CD4-positive, alpha-beta T cell treated with Interleukin-4 for 4 hours (primary cell): Measurements from ENCODE around the gene PRDM7.
A peak's percentile ranks its signal among the peaks of the same experiment; 100 is the strongest.
"Not testable (repeated sequence)": the region's sequence is repeated elsewhere in the genome, so short reads cannot be mapped to it uniquely, and the experiment has no call there.

Source experiments
- DNase-seq: peaks from one replicate; pipeline ENCODE4 v3.0.0-alpha.2; 2020

Gene PRDM7

DNA sequence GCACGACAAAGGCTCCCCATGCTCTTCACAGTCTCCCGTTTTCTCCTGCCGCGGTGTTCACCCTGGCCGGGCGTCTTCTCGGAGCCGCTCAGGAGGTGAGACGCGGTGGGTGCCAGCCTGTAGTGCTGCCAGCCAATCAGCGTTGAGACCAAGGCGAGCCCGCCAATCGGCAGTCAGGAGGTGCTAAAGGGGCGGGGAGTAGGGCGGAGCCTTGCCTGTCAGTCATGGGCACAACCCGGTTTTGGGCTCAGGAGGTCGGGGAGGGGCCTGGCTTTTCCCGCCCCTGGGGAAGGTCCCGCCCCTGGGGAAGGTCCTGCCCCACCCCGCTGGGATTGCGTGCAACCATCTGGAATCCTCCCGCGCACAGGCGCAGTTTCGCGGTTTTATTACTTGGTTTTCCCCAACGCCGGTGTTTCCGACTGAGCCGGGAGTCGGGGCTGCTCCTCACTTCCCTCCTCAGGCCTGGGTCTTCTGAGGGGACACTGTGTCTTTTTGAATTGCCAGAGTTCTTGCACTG is at the start of gene PRDM7:
TSS of gene PRDM7 (minus strand) at position 92 of the 517 bp plus-strand sequence. CDS start 1,421 bp downstream, outside the sequence.
- DNase-seq, result peak; percentile 93

DNA sequence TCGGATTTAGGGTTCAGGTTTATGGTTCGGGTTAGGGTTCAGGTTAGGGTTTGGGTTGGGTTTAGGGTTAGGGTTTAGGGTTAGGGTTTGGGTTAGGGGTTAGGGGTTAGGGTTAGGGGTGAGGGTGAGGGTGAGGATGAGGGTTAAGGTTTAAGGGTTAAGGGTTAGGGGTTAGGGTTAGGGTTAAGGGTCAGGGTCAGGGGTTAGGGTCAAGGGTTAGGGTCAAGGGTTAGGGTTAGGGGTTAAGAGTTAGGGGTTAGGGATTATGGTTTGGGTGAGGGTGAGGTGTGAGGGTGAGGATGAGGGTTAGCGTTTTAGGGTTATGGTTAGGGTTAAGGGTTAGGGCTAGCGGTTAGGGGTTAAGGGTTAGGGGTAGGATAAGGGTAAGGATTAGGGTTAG is 44.7 kb upstream of the PRDM7 start:
- not testable (repeated sequence) for DNase-seq

DNA sequence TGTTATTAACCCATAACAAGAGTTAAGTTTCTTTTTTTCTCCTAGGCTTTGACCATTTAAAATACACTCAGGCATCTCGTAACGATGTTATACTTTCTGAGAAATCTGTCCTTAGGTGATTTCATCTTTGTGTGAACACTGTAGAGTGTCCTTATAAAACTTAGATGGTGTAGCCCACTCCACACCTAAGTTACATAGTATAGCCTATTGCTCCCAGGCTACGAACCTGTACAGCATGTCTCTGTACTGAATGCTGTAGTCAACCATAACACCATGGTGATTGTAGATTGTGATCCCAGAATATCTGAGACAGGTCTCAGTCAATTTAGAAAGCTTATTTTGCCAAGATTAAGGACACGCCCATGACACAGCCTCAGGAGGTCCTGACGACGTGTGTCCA is 30.5 kb upstream of the PRDM7 start:
- DNase-seq, result not testable (repeated sequence)

DNA sequence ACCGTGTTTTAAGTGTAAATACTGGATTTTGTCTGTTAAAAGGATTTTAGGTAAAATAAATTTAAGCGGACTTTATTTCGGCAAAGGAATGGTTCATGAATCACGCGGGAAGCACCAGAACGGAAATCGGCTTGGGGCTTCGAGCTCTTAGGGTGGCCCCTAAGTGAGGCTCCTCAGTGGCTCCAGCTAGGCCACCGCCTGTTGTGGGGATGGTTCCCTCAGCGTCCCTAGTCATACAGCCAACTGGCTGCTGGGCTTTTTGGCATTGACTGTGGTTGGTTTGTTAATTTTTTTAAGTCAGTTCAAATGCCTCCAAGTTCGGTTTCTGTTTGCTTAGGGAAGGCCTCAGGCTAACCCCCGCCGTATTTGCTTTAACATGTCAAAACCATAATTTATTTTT is 29.9 kb upstream of the PRDM7 start:
- DNase-seq, result not testable (repeated sequence)

DNA sequence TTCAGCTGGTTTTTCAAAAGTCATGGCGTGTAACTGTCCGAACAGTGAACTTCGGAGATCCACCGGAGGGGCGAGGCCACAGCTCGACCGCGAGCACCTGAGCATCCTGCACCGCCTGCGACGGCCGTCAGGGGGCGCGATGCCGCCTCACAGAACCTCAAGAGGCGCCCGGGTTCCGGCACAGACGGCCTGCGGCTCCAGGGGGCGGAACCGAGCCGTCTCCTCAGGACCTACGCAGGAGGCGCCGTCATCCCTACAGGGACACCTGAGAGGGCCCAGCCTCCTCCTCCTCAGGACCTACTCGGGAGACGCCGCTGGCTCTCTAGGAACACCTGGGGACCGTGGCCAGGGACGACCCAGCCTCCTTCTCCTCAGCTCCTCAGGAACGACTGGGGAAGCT is 29.1 kb upstream of the PRDM7 start:
- peak; percentile 11 for DNase-seq

DNA sequence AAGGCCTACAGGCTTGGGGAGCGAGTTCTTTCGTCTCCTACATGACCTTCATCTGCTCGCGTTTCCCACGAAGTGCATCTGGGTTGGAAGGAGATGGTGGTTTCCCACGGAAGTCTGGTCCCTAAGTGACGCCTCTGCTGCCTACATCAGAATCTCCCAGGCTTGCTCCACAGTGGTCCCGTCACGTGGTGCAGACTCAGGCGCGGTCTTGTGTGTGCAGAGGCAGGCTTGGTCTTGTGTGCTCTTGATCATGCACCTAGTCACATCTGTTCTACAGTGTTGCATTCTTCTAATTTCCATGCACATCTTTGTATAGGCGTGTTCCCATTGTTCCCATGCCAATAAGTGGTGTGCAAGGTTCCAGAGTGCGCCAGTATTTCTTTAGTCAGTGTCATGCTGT is 27.6 kb upstream of the PRDM7 start:
- DNase-seq, result not testable (repeated sequence)

DNA sequence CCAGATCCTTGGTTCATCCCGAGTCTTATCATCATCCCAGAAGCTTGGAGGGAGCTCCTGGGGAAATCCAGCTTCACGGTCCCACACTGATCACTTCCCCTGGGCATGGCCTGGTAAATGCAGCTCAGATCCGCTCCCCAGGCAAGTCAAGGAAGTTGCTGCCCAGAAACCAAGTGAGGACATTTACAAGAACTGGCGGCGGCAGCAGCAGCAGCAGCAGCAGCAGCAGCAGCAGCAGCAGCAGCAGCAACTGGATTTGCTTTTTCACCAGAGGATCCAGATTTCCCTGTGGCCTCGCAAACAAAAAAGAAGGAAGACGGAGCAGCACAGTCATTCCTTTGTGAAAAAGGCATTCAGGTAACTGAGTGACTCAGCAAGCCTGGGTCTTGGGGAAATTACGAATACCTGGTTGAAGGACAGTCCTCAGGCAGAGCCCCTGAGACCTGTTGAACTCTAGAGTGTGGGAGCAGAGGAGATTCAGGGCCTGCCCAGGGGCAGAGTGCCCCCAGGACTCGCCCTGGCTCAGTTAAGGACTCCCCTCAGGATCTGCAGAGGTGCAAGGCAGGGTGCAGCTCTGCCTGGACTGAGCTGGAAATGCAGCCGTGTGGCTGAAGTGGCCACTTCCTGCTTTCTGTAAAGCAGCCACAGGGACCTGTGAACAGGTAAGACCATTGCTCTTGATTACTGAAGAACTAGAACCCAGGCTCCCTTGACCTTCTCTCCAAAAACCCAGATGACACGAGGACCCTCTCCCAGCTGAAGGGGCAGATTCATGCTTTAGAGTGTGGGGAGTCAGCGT is 25.2 kb upstream of the PRDM7 start:
- not testable (repeated sequence) for DNase-seq

DNA sequence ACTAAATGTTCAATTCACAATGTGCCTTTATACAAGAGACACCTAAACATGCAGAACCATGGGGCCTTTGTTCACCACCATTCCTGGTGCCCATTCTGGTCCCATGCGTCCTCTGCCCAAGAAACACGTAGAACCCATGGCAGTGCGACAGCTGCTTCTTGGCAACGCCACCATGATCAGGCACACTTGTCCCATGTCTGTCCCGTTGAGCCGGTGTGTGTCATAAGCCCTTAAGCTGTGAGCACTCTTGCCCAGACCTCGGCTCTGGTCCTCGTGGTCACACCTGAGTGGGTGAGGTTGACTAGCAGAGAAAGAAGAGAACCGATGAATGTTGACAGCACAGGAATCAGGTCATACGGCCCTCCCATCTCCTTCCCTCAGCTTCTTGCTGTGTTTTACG is 24.2 kb upstream of the PRDM7 start:
- not testable (repeated sequence) for DNase-seq

DNA sequence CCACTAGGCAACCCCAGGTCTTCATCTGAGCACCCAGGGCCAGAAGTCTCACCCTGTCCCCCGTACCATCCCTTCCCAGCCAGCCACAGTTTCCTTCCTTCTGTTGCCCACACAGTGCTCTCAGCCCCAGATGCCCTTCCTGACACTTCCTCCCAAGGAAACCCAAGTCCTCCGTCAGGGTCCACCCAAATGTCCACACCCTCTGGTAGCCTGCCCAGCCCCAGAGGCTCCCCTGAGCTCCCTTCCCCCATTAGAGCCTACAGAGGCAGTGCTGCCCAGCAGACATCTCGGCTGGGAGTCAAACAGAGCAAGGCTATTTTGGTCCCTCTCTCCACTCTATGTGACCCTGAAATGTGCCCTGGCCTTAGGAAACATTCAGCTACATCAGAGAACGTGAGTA is 23.7 kb upstream of the PRDM7 start:
- not testable (repeated sequence) for DNase-seq

DNA sequence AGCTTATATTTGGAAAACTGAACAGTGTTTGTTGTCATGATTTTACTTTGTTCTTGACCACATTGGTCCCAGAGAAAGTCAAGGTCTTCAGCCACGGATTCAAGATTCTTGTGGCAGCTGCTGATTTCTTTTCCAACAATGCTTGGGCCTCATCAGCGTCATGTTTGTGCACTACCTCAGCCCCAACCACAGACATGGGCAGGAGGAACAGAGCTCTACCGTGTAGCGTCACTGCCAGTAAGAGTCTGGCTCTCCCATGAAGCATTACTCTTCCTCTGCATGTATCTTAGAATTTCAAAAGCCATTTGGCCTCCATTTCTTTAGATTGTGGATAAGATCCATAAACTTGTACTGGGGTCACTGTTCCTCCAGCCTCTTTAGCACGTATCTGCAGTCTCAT is 23.1 kb upstream of the PRDM7 start:
- DNase-seq, result not testable (repeated sequence)

DNA sequence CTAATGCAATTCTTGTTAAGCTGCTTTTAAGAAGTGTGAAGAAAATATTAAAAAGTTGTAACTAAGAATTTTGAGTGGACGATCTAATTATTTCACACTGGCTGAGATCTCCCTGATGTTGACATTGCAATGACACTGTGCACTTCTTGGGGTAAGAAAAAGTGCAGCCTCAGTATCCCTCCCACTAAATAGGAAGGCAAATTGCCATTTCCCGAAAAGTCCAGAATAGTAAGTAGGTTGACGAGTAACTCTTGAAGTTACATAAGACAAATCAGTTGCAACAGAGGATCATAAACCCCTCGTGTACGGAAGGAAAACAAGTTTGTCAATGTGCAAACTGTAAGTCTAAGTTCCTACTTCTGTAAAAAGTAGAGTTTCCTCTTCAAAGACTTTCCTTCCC is 21.8 kb upstream of the PRDM7 start:
- not testable (repeated sequence) for DNase-seq

DNA sequence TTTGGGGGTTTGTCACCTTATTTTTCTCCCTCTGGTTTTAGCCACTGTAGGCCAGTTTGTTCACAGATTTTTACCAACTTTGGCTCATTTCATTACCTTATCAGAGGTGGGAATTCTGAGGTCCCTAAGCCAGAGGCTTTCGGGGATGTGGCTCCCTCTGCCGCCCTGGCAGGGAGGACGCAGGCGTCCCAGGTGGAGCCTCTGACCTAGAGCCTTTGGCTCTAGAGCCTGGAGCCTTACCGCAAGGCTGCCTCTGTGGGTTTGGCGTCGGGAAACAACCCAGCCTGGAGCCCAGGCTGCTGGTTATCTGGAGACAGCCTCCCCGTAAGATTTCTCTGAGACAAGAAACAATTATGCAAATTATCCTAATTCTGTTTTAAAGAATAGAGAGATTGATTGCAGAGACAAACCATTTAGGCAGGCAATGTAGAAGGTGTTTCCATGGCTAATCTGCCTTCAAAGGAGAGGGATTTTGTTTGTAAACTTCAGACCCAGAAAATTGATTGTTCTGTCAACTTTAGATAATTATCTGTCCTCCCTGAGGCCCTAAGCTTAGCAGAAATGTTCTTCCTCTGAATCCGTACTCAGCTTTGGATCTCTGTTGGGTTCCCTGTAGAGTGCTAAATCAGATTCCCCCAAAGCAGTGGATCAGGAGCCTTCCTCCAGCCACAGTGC is 20.0 kb upstream of the PRDM7 start:
- DNase-seq, result not testable (repeated sequence)

DNA sequence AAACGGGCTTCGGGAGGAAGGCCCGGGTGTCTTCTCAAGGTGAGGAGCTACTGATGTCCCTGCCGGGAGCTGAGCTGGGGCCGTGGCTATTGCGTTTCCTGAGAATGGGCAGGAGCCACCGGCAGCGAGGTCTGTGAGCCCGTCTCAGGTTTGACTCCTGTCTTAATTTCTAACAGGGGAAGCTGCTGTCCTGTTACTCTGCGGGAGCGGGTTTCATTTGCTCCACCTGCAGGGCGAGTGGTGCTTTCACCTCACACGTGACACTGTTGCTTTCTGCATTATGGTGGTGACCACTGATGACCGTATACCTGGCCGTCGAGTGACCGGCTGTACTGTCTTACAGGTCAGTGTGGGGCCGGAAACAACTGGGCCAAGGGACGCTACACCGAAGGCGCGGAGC is 17.7 kb upstream of the PRDM7 start:
- not testable (repeated sequence) for DNase-seq

DNA sequence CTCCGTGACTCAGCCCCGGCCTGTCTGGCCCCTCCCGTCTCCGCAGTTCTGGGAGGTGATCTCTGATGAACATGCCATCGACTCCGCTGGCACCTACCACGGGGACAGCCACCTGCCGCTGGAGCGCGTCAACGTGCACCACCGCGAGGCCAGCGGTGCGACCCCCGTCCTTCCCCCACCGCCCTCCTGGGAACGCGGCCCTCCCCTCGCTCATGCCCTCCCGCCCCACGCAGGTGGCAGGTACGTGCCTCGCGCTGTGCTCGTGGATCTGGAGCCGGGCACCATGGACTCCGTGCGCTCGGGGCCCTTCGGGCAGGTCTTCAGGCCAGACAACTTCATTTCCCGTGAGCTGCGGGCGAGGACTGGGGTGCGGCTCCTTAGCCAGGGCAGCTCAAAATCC is 17.2 kb upstream of the PRDM7 start:
- not testable (repeated sequence) for DNase-seq

DNA sequence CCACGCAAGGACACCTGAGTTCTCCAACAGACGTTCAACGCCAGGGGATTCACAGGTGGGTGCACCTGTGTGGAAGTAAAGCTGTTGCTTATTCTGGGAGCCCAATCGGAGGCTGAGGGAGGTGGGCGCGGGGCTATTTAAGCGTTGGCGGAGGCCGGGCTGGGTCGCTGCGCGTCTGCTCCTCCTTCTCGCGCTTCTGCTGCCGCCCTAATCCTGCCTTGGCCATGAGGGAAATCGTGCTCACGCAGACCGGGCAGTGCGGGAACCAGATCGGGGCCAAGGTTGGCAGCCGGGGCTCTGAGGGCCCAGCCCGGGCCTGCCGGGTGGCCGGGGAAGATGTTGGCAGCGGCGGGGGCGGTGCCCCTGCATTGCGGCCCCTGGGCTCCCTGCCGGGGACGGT is 16.7 kb upstream of the PRDM7 start:
- not testable (repeated sequence) for DNase-seq

DNA sequence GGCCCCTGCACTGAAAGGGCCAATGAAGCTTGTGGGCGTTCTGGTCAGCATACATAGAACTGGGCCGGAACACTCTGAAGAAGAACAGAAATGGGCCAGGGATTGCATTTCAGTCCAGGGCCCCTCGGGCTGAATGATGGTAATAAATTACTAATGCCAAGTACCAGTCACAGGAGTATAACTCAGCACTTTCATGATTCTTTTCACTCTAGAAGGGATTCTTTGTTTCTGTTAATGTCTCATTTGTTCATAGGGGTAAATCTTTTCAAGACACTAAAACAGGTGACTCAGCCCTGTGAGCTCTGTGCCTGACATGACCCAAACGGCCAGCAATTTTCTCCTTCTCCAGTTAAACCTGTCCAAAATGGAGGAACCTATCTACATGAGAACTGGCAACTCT is 15.7 kb upstream of the PRDM7 start:
- not testable (repeated sequence) for DNase-seq

DNA sequence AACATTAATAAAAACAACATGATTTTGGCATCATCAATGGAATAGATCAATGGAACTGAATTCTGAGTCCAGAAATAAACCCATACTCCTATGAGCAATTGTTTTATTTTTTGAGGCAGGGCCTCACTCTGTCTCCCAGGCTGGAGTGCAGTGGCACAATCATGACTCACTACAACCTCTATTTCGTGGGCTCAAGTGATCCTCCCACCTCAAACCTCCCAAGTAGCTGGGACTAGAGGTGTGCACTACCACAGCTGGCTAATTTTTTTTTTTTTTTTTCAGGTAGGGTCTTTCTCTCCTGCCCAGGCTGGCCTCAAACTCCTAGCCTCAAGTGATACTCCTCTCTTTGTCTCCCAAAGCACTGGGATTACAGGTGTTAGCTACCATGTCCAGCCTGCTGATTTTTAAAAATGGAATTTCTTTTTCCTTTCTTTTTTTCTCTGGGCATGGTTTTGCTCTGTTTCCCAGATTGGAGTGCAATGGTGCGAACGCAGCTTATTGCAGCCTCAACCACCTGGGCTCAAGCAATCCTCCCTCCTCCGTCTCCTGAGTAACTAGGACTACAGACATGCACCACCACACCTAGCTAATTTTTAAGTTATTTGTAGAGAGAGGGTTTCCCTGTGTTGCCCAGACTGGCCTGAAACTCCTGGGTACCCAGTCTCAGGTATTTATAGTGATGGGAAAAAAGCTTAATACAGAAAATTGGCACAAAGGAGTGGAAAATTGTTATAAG is 7.3 kb upstream of the PRDM7 start:
- DNase-seq, result no peak

DNA sequence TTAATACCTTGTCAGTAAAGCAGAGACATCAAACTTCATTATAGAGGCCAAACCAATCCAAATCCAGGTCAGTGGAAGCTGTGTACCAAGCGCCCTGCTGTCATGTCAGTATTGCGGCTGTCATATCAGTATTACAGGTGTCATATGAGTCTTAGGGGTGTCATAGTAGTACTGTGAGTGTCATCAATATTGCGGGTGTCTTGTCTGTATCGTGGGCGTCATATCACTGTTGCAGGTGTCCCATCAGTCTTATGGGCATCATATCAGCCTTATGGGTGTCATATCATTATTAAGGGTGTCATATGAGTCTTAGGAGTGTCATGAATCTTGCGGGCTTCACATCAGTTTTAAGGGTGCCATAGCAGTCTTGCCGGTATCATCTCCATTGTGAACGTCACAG is 6.0 kb upstream of the PRDM7 start:
- DNase-seq, result no peak

DNA sequence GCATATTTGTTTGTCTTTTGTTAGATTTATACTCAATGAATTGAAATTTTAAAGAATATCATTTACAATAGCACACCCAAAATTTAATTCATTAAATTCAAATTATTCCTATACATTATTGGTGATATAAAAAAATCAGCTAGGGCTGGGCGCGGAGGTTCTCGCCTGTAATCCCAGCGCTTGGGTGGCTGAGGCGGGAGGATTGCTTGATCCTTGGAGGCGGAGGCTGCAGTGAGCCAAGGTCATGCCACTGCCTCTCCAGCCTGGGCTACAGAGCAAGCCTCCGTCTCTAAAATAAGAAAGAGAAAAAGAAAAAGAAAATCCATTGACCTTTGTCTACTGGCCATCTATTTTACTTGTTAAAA is 4.5 kb upstream of the PRDM7 start:
- DNase-seq, result no peak

DNA sequence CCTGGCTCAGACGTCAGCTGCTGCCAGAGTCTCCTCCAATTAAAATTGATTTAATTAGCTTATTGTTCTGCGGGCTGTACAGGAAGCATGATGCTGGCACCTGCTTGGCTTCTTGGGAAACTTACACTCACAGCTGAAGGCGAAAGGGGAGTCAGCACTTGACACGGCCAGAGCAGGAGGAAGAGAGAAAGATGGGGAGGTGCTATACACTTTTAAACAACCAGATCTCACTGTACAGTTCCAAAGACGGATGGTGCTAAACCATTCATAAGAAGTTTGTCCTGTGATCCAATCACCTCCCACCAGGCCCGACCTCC is 1.4 kb upstream of the PRDM7 start:
- DNase-seq, result no peak

DNA sequence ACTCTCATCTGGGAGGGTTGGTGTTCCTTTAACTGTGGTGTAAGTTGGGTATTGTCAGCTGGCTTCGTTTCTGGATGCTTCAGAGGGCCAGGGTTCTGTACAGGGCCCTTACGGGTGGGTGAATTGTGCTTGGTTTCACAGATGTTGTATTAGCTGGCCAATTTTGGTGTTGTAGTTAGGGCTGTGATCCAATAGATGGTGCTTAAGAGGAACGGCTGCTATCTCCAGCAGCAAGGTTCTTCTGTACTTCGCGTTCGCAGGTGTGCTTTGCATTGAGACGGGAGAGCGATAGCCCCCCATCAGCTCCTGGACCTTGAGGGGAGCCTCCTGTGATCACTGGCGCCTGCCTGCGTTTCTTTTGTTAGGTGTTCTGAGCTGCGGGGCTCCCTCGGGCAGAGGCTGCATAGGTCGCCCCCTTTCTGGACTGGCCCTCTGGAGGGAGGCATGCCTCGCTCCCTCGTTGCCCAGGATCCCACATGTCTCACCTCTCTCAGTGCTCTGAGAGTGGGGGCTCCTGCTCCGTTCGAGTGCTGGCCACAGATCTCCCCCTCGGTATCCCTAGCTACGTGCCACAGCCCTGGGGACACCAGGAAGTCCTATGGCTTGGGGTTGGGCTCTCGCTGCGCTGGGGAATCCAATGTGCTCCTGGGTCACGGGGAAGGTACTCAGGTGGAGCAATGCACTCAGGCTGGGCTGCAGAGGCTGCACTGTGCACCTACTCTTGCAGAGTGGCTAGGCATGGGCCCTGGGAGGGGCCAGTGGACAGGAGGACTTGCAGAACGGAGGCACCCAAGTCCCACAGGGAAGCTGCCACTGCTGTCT is 837 bp upstream of the PRDM7 start:
- peak; percentile 50 for DNase-seq

DNA sequence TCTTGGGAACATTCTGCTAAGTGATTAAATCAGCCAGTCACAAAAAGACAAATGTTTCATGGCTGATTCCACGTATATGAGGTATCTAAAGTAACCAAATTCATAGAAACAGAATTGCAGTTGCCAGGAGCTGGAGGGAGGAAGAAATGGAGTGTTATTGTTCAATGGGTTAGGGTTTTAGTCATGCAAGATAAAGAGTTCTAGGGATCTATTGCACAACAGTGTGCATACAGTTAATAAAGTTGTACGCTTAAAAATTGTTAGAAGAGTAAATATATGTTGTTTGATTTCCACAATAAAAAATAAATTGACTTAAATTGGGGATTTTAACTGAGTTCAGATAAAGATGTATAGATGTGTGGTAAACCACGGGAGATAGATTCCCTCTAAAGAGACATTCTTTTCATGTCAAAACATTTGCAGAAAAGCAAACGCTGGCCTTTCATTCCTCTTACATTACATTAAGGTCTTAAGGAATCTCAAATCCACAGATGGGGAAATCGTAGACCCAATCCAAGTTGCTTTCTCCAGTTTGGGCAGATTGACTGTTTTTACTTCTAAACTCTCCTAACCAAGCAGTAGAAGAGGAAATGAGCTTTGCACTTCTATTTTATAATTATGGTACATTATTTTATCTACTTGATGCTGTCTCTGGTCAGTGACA is 4.6 kb downstream of the PRDM7 start:
- no peak for DNase-seq
